GM23338 (cell line): ENCODE data around the gene ENPP5.

Experiments
- CREB1 ChIP-seq: fragments of 250-450 bp; sonication (Bioruptor Pico); IDR thresholded peaks from 2 replicates; pipeline ENCODE4 v1.5.0; 2020; ENCODE audit warnings: low read depth, mild to moderate bottlenecking, moderate library complexity
- CTCF ChIP-seq, 2 experiments: fragments of 200-600 bp in 1 of 2; sonication (generic) in 1 of 2; conservative IDR thresholded peaks; 2 replicates each; pipeline versions ENCODE4 v1.5.1 to v1.6.1; 2016 to 2017; ENCODE audit warnings: antibody characterized with exemption in 2 of 2, low read depth in 2 of 2, mild to moderate bottlenecking in 2 of 2, moderate library complexity in 1 of 2
- EZH2 ChIP-seq: fragments of 200-600 bp; sonication (generic); IDR thresholded peaks from one replicate; pipeline ENCODE4 v1.8.0; 2017; ENCODE audit warnings: antibody characterized with exemption, mild to moderate bottlenecking, low read depth; ENCODE audit not compliant: unreplicated experiment
- EZH2phosphoT487 ChIP-seq: fragments of 200-600 bp; sonication (generic); IDR thresholded peaks from one replicate; pipeline ENCODE4 v1.8.1; 2018; ENCODE audit warnings: antibody characterized with exemption; ENCODE audit not compliant: unreplicated experiment
- JUNB ChIP-seq: IDR thresholded peaks from one replicate; pipeline ENCODE4 v1.6.1; 2016; ENCODE audit warnings: antibody characterized with exemption; ENCODE audit not compliant: unreplicated experiment
- NANOG ChIP-seq: IDR thresholded peaks from 2 replicates; pipeline ENCODE4 v1.6.1; 2016; ENCODE audit warnings: antibody characterized with exemption, borderline replicate concordance
- POLR2AphosphoS5 ChIP-seq: IDR thresholded peaks from 2 replicates; pipeline ENCODE4 v1.6.1; 2016; ENCODE audit warnings: antibody characterized with exemption, low read depth
- ZNF114 ChIP-seq: fragments of 250-450 bp; sonication (Bioruptor Pico); IDR thresholded peaks from 2 replicates; pipeline ENCODE4 v1.5.0; 2020; ENCODE audit warnings: mild to moderate bottlenecking, moderate library complexity
- ZNF331 ChIP-seq: fragments of 250-450 bp; sonication (Bioruptor Pico); IDR thresholded peaks from 2 replicates; pipeline ENCODE4 v1.5.0; 2020; ENCODE audit warnings: low read depth, mild to moderate bottlenecking, moderate library complexity
- ZNF462 ChIP-seq: fragments of 250-450 bp; sonication (Bioruptor Pico); IDR thresholded peaks from 2 replicates; pipeline ENCODE4 v1.5.0; 2020; ENCODE audit warnings: mild to moderate bottlenecking, moderate library complexity
- TF ChIP-seq, protein P1 (sequence below): IDR thresholded peaks from one replicate; pipeline ENCODE4 v1.6.1; 2018; ENCODE audit warnings: antibody characterized with exemption; ENCODE audit not compliant: unreplicated experiment
- TF ChIP-seq, protein P2 (sequence below): IDR thresholded peaks from 2 replicates; pipeline ENCODE4 v1.6.1; 2016; ENCODE audit warnings: antibody characterized with exemption

GRCh38 chr6:46218457-46218856, 47.7 kb upstream of the ENPP5 start:
- TF ChIP-seq CTCF (conservative IDR thresholded peaks at IDR 0.05; ENCODE audit: low read depth in 2 of 2) (no peak), EZH2 (no peak), POLR2AphosphoS5 (no peak), JUNB (no peak), ZNF114 (no peak), EZH2phosphoT487 (no peak), CREB1 (CRISPR knock-in tag) (no peak), NANOG (no peak), ZNF331 (CRISPR knock-in tag) (no peak), ZNF462 (CRISPR knock-in tag) (no peak)
- TF ChIP-seq, protein P1, sequence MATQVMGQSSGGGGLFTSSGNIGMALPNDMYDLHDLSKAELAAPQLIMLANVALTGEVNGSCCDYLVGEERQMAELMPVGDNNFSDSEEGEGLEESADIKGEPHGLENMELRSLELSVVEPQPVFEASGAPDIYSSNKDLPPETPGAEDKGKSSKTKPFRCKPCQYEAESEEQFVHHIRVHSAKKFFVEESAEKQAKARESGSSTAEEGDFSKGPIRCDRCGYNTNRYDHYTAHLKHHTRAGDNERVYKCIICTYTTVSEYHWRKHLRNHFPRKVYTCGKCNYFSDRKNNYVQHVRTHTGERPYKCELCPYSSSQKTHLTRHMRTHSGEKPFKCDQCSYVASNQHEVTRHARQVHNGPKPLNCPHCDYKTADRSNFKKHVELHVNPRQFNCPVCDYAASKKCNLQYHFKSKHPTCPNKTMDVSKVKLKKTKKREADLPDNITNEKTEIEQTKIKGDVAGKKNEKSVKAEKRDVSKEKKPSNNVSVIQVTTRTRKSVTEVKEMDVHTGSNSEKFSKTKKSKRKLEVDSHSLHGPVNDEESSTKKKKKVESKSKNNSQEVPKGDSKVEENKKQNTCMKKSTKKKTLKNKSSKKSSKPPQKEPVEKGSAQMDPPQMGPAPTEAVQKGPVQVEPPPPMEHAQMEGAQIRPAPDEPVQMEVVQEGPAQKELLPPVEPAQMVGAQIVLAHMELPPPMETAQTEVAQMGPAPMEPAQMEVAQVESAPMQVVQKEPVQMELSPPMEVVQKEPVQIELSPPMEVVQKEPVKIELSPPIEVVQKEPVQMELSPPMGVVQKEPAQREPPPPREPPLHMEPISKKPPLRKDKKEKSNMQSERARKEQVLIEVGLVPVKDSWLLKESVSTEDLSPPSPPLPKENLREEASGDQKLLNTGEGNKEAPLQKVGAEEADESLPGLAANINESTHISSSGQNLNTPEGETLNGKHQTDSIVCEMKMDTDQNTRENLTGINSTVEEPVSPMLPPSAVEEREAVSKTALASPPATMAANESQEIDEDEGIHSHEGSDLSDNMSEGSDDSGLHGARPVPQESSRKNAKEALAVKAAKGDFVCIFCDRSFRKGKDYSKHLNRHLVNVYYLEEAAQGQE = no peak
- TF ChIP-seq, protein P2, sequence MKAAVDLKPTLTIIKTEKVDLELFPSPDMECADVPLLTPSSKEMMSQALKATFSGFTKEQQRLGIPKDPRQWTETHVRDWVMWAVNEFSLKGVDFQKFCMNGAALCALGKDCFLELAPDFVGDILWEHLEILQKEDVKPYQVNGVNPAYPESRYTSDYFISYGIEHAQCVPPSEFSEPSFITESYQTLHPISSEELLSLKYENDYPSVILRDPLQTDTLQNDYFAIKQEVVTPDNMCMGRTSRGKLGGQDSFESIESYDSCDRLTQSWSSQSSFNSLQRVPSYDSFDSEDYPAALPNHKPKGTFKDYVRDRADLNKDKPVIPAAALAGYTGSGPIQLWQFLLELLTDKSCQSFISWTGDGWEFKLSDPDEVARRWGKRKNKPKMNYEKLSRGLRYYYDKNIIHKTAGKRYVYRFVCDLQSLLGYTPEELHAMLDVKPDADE = no peak
